Measurements from ENCODE around the gene BRS3. TPM values are rescaled to one million over a fixed set of nuclear protein-coding genes. Genes with fewer than 3 reads are reported as not detected.
A peak's percentile ranks its signal among the peaks of the same experiment; 100 is the strongest.

Gene BRS3
- total RNA-seq, 1 donor: not detected

DNA sequence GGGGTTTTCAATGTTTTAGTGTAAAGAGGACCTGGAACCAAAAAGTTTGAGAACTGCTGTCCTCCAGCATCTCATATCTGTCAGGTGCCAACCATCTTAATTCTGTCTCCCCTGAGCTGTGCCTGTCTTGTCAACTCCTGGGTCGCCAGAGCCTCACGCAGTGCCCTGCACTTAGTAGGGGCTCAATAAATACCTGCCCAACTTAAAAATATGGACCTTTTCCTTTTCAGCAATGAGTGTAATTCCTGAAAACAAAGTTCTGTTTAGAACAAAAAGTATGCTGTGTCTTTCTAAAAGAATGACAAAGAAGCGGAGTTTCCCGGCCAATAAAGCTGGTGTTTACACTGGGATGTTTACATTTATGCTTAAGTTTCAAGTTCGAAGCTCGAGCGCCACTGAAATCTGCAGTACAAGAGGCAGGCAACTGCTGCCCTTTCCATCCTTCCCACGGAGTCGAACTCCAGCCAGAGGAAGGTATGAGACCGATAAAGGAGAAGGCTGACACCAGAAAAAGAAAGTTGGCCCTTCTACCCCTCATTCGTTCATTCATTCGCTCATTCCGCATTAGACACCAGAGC, 8.5 kb downstream of the BRS3 start:
- no peak for TF ChIP-seq CTCF (IDR thresholded peaks at IDR 0.05; ENCODE audit: extremely low read depth, low read depth, low read length)
- H3K79me2 ChIP-seq (ENCODE audit: insufficient read depth, low read length): peaks cover 21% of the 10 kb centered on the region

GRCh38 chrX:136496764-136497555, 9.2 kb downstream of the BRS3 start:
- Histone ChIP-seq H3K4me2 (ENCODE audit: insufficient read depth, low read length) (peak overlapping the region; percentile 87), H3K27ac (ENCODE audit: low read depth, low read length) (peak overlapping the region; percentile 89), H4K20me1 (ENCODE audit: insufficient read depth, low read length) (peaks cover 6% of the 10 kb centered on the region), H3K27me3 (ENCODE audit: insufficient read depth, low read length) (peaks cover 6% of the 10 kb centered on the region), H3K4me1 (ENCODE audit: insufficient read depth, low read length) (peaks cover 5% of the 10 kb centered on the region), H3K79me2 (ENCODE audit: insufficient read depth, low read length) (peaks cover 21% of the 10 kb centered on the region), H3K9me3 (ENCODE audit: low read depth, low read length) (no peaks in the 10 kb centered on the region), H2AFZ (ENCODE audit: low read length) (peak overlapping the region; percentile 95), H3K4me3 (ENCODE audit: insufficient read depth, low read length) (peak overlapping the region; percentile 79), H3K36me3 (ENCODE audit: insufficient read depth, low read length) (no peaks in the 10 kb centered on the region)
- no peak for TF ChIP-seq CTCF (IDR thresholded peaks at IDR 0.05; ENCODE audit: extremely low read depth, low read depth, low read length)
- DNase-seq (ENCODE audit: insufficient read length, low spot score, missing footprints): peak; percentile 92

More for the DNA sequence above, 8.5 kb downstream of the BRS3 start:
- peaks cover 6% of the 10 kb centered on the region for H4K20me1 ChIP-seq (ENCODE audit: insufficient read depth, low read length)
- peak overlapping the region; percentile 95 for H2AFZ ChIP-seq (ENCODE audit: low read length)
- H3K27ac ChIP-seq (ENCODE audit: low read depth, low read length): peak overlapping the region; percentile 89
- peak overlapping the region; percentile 79 for H3K4me3 ChIP-seq (ENCODE audit: insufficient read depth, low read length)
- no peaks in the 10 kb centered on the region for H3K36me3 ChIP-seq (ENCODE audit: insufficient read depth, low read length)
- peaks cover 5% of the 10 kb centered on the region for H3K4me1 ChIP-seq (ENCODE audit: insufficient read depth, low read length)
- H3K9me3 ChIP-seq (ENCODE audit: low read depth, low read length): no peaks in the 10 kb centered on the region
- peak overlapping the region; percentile 87 for H3K4me2 ChIP-seq (ENCODE audit: insufficient read depth, low read length)
- peak; percentile 61 for DNase-seq (ENCODE audit: insufficient read length, low spot score, missing footprints)
- H3K27me3 ChIP-seq (ENCODE audit: insufficient read depth, low read length): peaks cover 9% of the 10 kb centered on the region

DNA sequence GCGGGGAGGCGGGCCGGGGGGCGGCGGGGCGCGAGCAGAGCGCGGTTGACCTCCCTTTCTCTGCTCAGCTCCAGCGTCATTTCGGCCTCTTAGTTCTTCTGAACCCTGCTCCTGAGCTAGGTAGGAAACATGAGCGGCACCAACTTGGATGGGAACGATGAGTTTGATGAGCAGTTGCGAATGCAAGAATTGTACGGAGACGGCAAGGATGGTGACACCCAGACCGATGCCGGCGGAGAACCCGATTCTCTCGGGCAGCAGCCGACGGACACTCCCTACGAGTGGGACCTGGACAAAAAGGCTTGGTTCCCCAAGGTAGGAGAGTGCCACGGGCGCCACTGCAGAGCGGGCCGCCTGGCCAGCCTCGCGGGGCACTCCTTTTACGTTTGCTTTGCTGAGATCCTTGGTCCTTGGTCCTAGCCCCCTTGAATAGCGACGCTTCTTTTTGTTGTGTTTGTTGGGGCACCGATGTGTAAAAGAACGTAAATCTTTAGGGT, 9.9 kb downstream of the BRS3 start, which contains the start of gene HTATSF1:
TSS of gene HTATSF1 (plus strand) at position 37 of the 497 bp plus-strand sequence. CDS start at position 130, 93 bp downstream.
- peaks cover 5% of the 10 kb centered on the region for H3K4me1 ChIP-seq (ENCODE audit: insufficient read depth, low read length)
- peak within 1 kb of the TSS; percentile 89 for H3K27ac ChIP-seq (ENCODE audit: low read depth, low read length)
- peaks cover 21% of the 10 kb centered on the region for H3K79me2 ChIP-seq (ENCODE audit: insufficient read depth, low read length)
- H3K36me3 ChIP-seq (ENCODE audit: insufficient read depth, low read length): peaks cover 1% of the 10 kb centered on the region
- no peak for TF ChIP-seq CTCF (IDR thresholded peaks at IDR 0.05; ENCODE audit: extremely low read depth, low read depth, low read length)
- H3K4me2 ChIP-seq (ENCODE audit: insufficient read depth, low read length): peak within 1 kb of the TSS; percentile 87
- peak within 1 kb of the TSS; percentile 79 for H3K4me3 ChIP-seq (ENCODE audit: insufficient read depth, low read length)
- H3K9me3 ChIP-seq (ENCODE audit: low read depth, low read length): no peaks in the 10 kb centered on the region
- peaks cover 6% of the 10 kb centered on the region for H4K20me1 ChIP-seq (ENCODE audit: insufficient read depth, low read length)
- DNase-seq (ENCODE audit: insufficient read length, low spot score, missing footprints): no peak
- H3K27me3 ChIP-seq (ENCODE audit: insufficient read depth, low read length): peaks cover 2% of the 10 kb centered on the region
- peak within 1 kb of the TSS; percentile 95 for H2AFZ ChIP-seq (ENCODE audit: low read length)

DNA sequence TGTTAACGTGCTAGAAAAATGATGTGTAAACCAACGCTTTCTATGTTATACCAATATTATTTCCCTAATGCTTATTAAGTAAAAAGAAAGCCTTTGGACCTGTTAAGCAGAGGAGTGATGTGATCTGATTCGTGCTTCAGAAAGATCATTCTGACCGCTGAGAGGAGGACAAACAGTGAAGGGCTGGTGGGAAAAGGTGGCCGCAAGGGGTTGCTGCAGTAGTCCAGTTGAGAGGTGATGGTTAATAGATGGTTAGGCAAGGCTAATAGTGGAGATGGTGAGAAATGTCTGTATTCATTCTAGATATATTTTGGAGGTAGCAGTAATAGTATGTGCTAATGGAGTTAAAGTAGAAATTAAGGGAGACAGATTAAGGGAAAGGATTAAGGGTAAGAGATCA, 31.3 kb downstream of the BRS3 start:
- H3K4me2 ChIP-seq (ENCODE audit: insufficient read depth, low read length): no peak overlapping the region
- no peak overlapping the region for H3K4me3 ChIP-seq (ENCODE audit: insufficient read depth, low read length)
- no peaks in the 10 kb centered on the region for H3K27me3 ChIP-seq (ENCODE audit: insufficient read depth, low read length)
- no peak overlapping the region for H3K27ac ChIP-seq (ENCODE audit: low read depth, low read length)
- H3K9me3 ChIP-seq (ENCODE audit: low read depth, low read length): no peaks in the 10 kb centered on the region
- H3K36me3 ChIP-seq (ENCODE audit: insufficient read depth, low read length): no peaks in the 10 kb centered on the region
- no peak for DNase-seq (ENCODE audit: insufficient read length, low spot score, missing footprints)
- H3K79me2 ChIP-seq (ENCODE audit: insufficient read depth, low read length): no peaks in the 10 kb centered on the region
- no peak overlapping the region for H2AFZ ChIP-seq (ENCODE audit: low read length)
- H3K4me1 ChIP-seq (ENCODE audit: insufficient read depth, low read length): no peaks in the 10 kb centered on the region
- TF ChIP-seq CTCF (IDR thresholded peaks at IDR 0.05; ENCODE audit: extremely low read depth, low read depth, low read length): no peak
- no peaks in the 10 kb centered on the region for H4K20me1 ChIP-seq (ENCODE audit: insufficient read depth, low read length)
